Urinary bladder (tissue), 4 donors: Measurements from ENCODE around the gene TP53TG5. TPM values are rescaled to one million over a fixed set of nuclear protein-coding genes. Genes with fewer than 3 reads are reported as not detected.
A peak's percentile ranks its signal among the peaks of the same experiment; 100 is the strongest.

ENCODE experiments used
- DNase-seq: peaks from one replicate; pipeline ENCODE4 v3.0.0-alpha.2; 2015; ENCODE audit errors: extremely low spot score
- H3K27ac ChIP-seq: one replicate; pipeline ENCODE4 v1.5.1; 2013; ENCODE audit warnings: low read depth, mild to moderate bottlenecking, moderate library complexity
- H3K36me3 ChIP-seq: one replicate; pipeline ENCODE4 v1.6.1; 2013; ENCODE audit warnings: mild to moderate bottlenecking, moderate library complexity; ENCODE audit not compliant: insufficient read depth
- H3K4me1 ChIP-seq: one replicate; pipeline ENCODE4 v1.6.1; 2013; ENCODE audit warnings: mild to moderate bottlenecking, moderate library complexity; ENCODE audit not compliant: insufficient read depth
- H3K4me3 ChIP-seq: one replicate; pipeline ENCODE4 v1.5.1; 2013; ENCODE audit warnings: low read depth, low read length
- WGBS: extraction: QIAGEN DNeasy Blood & Tissue Kit; methylation state at CpG from one replicate; pipeline ENCODE4 v1.1.7; 2013; 5-methylcytosine and 5-hydroxymethylcytosine counted together
- polyA plus RNA-seq: library from polyadenylated mRNA; stranded (reverse); fragments of 200-250 nt; gene quantifications from one replicate; pipeline ENCODE4 v1.2.3, GENCODE V29; 2013
- total RNA-seq: library from RNA; depleted of rRNA; stranded (reverse); fragments of >200 nt; gene quantifications from one replicate; pipeline ENCODE4 v1.2.3, GENCODE V29; 2014
- donor health status: healthy with polysubstance abuse.
- donor health status: healthy.

The TP53TG5 gene
- total RNA-seq (0.69 TPM), polyA plus RNA-seq (0.96 TPM)

DNA sequence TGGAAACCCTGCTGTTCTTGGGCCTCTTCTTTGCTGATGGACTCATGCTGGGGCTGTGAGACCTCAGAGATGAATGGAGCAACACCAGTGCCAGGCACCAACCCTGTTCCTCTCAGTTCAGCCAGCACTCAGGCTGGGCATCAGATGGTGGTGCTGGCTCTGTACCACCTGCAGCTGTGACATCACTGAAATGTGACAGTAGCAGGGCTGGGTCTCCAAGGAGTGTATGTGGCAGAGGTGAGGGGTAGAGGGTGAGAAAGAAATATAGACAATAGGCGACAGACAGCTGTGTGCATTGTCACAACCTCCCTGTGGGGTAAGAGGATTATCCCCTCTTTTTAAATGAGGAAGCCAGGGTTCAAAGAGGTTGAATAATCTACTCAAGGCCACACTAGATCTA lies at the start of gene TP53TG5:
TSS of gene TP53TG5 (minus strand) at position 135 of the 400 bp plus-strand sequence. CDS start at position 46, 89 bp downstream.
- H3K4me3 ChIP-seq = no peak within 1 kb of the TSS
- no peaks in the 10 kb centered on the region for H3K4me1 ChIP-seq
- no peak for DNase-seq
- no peaks in the 10 kb centered on the region for H3K36me3 ChIP-seq
- no peak within 1 kb of the TSS for H3K27ac ChIP-seq
- WGBS = 91% methylated on average over 1 of the region's 1 CpG

DNA sequence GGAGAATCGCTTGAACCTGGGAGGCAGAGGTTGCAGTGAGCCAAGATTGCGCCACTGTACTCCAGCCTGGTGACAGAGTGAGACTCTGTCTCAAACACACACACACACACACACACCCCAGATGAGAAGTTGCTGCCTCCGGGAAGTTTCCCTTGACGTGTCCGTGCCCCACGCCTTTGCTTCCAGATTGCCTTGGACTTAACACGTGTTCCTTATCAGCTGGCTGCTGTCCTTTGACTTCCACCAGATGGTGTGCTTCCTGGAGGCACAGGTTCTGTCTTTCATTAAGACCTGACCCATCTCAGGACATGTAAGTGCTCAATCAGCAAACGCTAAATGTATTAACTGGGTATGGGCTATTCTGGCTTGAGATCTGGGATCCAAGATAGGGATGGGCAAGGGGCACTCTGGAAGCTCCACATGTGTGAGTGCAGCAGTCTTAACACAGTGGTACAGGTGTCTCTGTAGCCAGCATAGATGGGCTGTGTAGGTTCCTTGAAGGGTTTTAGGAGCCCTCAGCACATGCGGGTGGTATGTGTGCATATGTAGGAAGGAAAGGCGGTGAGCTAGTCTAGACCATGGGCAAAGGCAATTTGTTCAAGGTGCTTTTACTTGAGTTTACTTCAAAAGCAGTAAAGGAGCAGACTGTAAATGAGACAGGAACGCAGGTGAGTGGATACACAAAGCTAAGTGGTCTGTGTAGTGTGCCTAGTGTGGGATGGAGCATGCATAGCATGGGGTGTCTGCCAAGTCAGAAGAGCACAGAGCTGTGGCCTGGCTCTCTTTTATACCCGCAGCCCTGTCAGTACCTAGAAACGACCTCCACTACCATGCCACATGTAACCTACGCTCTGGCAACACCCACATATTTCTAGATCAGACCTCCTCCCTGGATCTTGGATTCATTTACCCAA lies 49.4 kb upstream of the TP53TG5 start:
- 73% methylated on average over 14 of the region's 14 CpGs for WGBS
- DNase-seq = no peak
- Histone ChIP-seq H3K27ac (no peak overlapping the region), H3K4me3 (no peak overlapping the region), H3K36me3 (peaks cover 2% of the 10 kb centered on the region), H3K4me1 (no peaks in the 10 kb centered on the region)

DNA sequence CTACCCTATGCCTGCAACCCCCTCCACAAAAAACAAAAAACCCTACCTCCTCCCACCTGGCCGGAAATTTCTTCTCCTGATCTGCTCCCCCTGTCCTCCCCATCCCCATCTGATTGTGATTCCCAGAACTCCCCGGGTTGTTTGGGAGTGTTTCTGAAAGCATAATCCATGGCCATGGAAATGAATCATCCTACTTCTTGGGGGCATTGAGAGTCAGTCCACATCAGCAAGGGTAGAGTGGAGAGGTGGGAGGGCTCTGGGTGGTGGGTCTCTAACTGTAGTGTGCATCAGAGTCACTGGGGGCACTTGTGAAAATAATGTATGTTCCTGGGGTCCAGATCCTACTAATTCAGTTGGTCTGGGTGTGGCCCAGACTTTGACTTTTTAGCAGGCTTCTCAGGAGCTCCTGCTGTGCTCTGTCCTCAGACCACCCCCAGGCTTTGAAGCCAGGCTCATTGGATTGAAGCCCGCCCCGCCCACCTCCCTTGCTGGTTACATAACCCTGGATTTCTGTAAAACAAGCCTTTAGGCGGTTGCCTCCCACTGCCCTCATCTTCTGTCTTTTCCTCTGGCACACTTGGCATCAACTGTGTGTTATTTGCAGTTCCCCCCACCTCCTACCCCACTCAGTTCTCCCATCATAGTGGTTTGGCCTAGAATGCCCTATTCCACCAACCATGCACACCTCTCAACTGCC lies 48.3 kb upstream of the TP53TG5 start:
- no peaks in the 10 kb centered on the region for H3K4me1 ChIP-seq
- DNase-seq = no peak
- H3K27ac ChIP-seq = no peak overlapping the region
- peaks cover 2% of the 10 kb centered on the region for H3K36me3 ChIP-seq
- H3K4me3 ChIP-seq = no peak overlapping the region
- WGBS = 79% methylated on average over 5 of the region's 5 CpGs

DNA sequence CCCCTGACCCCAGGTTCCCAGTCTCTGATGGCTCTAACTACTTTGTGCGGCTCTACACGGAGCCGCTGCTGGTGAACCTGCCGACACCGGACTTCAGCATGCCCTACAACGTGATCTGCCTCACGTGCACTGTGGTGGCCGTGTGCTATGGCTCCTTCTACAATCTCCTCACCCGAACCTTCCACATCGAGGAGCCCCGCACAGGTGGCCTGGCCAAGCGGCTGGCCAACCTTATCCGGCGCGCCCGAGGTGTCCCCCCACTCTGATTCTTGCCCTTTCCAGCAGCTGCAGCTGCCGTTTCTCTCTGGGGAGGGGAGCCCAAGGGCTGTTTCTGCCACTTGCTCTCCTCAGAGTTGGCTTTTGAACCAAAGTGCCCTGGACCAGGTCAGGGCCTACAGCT lies 47.4 kb upstream of the TP53TG5 start:
- WGBS = 96% methylated on average over 17 of the region's 17 CpGs
- H3K36me3 ChIP-seq = peaks cover 8% of the 10 kb centered on the region
- H3K27ac ChIP-seq = no peak overlapping the region
- no peaks in the 10 kb centered on the region for H3K4me1 ChIP-seq
- no peak for DNase-seq
- H3K4me3 ChIP-seq = no peak overlapping the region

DNA sequence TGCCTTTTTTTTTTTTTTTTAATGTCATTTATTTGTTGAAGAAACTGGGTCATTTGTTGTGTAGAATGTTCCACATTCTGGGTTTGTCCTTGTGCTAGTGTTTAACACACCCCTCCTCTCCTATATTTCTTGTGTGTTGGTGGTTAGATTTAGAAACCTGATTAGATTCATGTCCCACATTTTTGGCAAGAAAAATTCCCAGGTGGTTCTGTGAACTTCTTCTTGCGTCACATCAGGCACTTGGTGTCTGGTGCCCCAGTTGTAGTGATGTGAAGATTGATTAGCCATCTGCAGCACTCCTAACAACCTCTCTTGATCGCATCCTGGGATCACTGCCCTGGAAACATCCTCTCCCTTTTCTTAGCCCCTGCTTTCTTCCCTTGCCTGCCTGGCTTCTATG lies 45.6 kb upstream of the TP53TG5 start:
- H3K36me3 ChIP-seq = peaks cover 13% of the 10 kb centered on the region
- H3K4me3 ChIP-seq = no peak overlapping the region
- WGBS = 96% methylated on average over 2 of the region's 2 CpGs
- DNase-seq = no peak
- no peaks in the 10 kb centered on the region for H3K4me1 ChIP-seq
- no peak overlapping the region for H3K27ac ChIP-seq

DNA sequence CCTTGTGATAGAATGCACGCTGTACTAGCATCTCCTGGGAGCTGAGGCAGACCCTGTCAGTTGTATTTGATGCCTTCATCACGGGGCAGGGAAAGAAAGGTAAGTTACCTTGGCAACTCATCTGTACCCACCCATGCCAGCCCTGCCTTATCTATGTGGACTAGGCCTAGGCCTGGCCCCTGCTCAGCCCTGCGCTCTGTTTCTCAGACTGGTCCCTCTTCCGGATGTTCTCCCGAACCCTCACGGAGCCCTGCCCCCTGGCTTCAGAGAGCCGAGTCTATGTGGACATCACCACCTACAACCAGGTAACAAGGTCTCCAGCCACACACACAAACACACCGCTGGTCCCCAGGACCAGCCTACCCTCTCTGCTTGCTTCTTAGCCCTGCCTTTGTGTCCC lies 42.0 kb upstream of the TP53TG5 start:
- WGBS = 92% methylated on average over 8 of the region's 8 CpGs
- no peak for DNase-seq
- no peak overlapping the region for H3K4me3 ChIP-seq
- no peaks in the 10 kb centered on the region for H3K4me1 ChIP-seq
- no peak overlapping the region for H3K27ac ChIP-seq
- H3K36me3 ChIP-seq = peaks cover 13% of the 10 kb centered on the region

DNA sequence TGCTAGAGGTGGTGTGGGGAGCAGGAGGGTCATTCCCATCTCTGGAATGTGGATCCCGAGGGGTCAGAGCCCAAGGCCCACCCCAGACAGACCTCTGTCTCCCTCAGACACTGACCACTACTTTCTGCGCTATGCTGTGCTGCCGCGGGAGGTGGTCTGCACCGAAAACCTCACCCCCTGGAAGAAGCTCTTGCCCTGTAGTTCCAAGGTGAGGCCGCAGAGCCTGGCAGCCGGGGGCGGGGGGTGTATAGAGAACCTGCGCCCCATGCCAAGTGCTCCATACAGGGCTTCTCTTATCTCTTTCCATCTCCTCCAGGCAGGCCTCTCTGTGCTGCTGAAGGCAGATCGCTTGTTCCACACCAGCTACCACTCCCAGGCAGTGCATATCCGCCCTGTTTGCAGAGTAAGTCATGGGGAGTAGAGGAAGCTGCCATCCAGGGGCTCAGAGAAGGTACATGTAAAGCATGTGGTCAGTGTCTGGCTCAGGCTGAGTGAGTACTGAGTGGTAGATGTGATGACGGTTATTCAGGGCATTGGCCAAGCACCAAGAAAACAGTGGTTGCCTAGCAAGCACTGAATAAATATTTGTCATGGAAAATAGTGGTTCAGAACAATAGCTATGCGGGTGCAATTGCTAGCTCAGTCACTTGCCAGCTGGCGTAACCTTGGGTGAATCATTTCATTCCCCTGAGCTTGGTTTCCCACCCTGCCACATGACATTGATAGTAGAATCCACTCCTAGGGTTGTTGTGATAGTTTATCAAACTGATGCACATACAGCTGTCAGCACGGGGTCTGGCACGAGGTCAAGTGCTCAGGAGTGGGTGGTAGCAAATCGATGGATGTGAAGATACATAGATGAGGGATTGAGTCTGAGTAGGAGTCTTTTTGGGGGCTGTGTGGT lies 41.3 kb upstream of the TP53TG5 start:
- no peak overlapping the region for H3K27ac ChIP-seq
- WGBS = 71% methylated on average over 17 of the region's 17 CpGs
- no peak for DNase-seq
- H3K4me3 ChIP-seq = no peak overlapping the region
- H3K36me3 ChIP-seq = peaks cover 12% of the 10 kb centered on the region
- no peaks in the 10 kb centered on the region for H3K4me1 ChIP-seq

DNA sequence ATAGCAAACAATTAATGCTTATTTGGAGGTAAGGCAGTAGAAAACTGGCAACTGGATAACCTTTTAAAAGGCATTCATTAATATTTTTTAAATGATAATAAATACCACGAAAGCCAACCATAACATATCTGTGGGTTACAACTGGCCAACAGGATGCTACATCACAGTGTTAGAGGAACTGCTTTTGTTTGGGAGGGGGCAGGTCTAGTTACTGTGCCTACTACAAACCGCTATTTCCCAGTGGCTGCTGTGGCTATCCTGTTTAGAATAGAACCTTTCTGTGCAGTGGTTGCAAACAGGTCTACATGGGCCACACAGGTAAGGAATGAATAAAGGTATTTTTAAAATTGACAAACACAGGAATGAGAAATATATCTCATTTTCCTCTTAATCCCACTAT lies 38.8 kb upstream of the TP53TG5 start:
- DNase-seq = no peak
- H3K36me3 ChIP-seq = peaks cover 11% of the 10 kb centered on the region
- H3K4me1 ChIP-seq = no peaks in the 10 kb centered on the region
- H3K4me3 ChIP-seq = no peak overlapping the region
- no peak overlapping the region for H3K27ac ChIP-seq
- 69% methylated on average over 2 of the region's 2 CpGs for WGBS

DNA sequence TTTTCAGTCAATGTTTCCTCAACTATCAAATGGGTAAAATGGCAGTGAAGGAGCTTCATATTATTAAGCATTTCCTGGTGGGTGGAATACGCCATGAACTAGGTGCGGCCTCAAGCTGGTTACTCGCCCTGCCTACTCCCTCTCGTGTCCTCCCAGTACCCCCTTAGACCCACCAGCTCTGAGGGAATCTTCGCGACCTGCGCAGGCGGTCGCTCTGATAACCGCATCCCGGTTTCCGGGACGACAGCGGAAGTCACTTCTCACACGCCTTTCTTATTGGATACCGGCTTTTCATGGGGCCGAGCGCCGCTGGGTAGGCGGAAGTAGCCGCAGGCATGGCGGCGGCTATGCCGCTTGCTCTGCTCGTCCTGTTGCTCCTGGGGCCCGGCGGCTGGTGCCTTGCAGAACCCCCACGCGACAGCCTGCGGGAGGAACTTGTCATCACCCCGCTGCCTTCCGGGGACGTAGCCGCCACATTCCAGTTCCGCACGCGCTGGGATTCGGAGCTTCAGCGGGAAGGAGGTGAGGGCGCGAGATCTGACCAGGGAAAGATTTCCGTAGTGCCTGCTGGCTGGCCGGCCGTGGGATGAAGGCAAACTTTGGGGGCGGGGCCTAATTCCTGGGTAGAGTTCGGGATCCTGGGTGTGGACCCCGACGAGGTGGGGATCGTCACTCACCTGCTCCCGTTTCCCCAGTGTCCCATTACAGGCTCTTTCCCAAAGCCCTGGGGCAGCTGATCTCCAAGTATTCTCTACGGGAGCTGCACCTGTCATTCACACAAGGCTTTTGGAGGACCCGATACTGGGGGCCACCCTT lies 37.9 kb upstream of the TP53TG5 start, which contains the start of gene PIGT:
TSS of gene PIGT (plus strand) at position 320 of the 816 bp plus-strand sequence. CDS start at position 336, 16 bp downstream.
- Histone ChIP-seq H3K27ac (peak within 1 kb of the TSS; percentile 69), H3K4me1 (no peaks in the 10 kb centered on the region), H3K4me3 (peak within 1 kb of the TSS; percentile 99), H3K36me3 (peaks cover 7% of the 10 kb centered on the region)
- peak; percentile 68 for DNase-seq
- under 1% methylated on average over 52 of the region's 52 CpGs for WGBS

DNA sequence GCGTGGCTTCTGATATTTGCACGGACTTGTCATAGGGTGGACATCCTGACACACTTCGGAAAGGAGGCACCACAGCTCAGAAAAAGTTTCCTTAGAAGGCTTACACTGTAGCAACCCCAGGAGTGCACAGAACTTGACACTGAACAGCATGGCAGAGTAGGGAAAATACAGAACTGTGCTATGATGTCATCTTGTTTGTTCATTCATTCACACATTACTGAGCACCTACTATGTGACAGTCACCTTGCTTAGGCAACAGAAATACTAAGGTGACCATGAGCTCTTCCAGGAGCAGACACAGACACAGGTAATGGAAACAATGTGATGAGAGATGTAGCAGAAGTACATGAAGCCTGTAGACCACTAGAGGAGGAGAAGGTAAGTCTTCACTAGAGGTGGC lies 35.4 kb upstream of the TP53TG5 start:
- WGBS = 75% methylated on average over 3 of the region's 3 CpGs
- Histone ChIP-seq H3K4me1 (no peaks in the 10 kb centered on the region), H3K27ac (no peak overlapping the region), H3K4me3 (no peak overlapping the region), H3K36me3 (no peaks in the 10 kb centered on the region)
- DNase-seq = no peak

DNA sequence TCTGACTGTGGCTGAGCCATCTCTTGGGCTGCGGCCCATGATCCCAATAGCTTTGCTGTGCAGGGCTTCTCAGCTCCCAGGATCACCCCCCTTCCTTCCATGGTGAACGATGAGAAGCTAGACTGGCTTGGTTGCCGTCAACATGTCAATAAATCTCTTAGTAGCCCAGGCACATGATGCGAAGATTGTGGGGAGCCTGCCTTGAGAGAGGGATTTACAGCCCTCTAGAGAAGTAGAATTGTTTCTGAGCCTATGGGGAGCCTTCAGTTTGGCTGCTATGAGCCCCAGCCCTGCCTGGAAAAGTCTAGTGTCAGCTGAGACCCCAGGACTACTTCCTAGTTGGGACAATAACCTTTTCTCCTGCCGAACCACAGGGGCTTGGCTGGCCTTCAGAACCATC lies 34.5 kb upstream of the TP53TG5 start:
- H3K36me3 ChIP-seq = no peaks in the 10 kb centered on the region
- no peak overlapping the region for H3K4me3 ChIP-seq
- no peak for DNase-seq
- 67% methylated on average over 5 of the region's 5 CpGs for WGBS
- no peaks in the 10 kb centered on the region for H3K4me1 ChIP-seq
- H3K27ac ChIP-seq = no peak overlapping the region

DNA sequence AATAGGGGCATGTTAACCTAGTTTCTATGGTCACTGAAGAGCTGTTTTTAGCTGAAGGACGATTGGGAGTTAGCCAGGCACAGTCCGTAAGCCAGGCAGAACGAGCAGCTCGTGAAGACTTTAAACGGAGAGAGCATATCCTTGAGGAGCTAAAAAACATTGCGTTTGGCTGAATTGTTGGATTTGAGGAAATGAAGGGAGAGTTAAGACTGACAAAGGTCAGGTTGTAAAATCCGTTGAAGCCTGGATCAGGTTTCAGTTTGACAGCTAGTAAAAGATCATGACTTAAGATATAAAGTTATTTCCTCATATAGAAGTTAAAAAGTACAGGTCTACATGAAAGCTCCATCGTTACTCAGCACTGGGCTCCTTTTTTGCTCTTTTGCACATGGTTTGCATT lies 32.8 kb upstream of the TP53TG5 start:
- DNase-seq = no peak
- WGBS = 31% methylated on average over 8 of the region's 8 CpGs
- H3K27ac ChIP-seq = no peak overlapping the region
- no peaks in the 10 kb centered on the region for H3K4me1 ChIP-seq
- H3K4me3 ChIP-seq = no peak overlapping the region
- H3K36me3 ChIP-seq = no peaks in the 10 kb centered on the region
